HL-60 (cell line): ENCODE results near the gene DIP2C.

ENCODE experiments used
- DNase-seq, 2 experiments: peaks; one replicate each; pipeline ENCODE4 v3.0.0-alpha.2; 2010 to 2020; ENCODE audit warnings: low read depth in 1 of 2, low spot score in 1 of 2
- H3K27ac ChIP-seq: fragments of 250-450 bp; sonication (Bioruptor Pico); replicated peaks from 2 replicates; pipeline ENCODE4 v1.5.1; 2020; ENCODE audit warnings: mild to moderate bottlenecking, moderate library complexity
- H3K27me3 ChIP-seq: fragments of 250-450 bp; sonication (Bioruptor Pico); 2 replicates; pipeline ENCODE4 v1.5.1; 2021; ENCODE audit warnings: mild to moderate bottlenecking, moderate library complexity; ENCODE audit not compliant: insufficient read depth, poor library complexity, severe bottlenecking
- H3K4me3 ChIP-seq: replicated peaks from 2 replicates; pipeline ENCODE4 v1.5.1; 2011; ENCODE audit warnings: mild to moderate bottlenecking, control low read depth, low read length; ENCODE audit not compliant: insufficient read depth
- CTCF ChIP-seq: IDR thresholded peaks from one replicate; pipeline ENCODE4 v1.5.1; 2011; ENCODE audit warnings: low read length, control low read depth, inconsistent platforms; ENCODE audit not compliant: insufficient read depth
- GABPA ChIP-seq: IDR thresholded peaks from 2 replicates; pipeline ENCODE4 v1.6.1; 2012; ENCODE audit warnings: low read depth
- POLR2AphosphoS5 ChIP-seq: IDR thresholded peaks from 2 replicates; pipeline ENCODE4 v1.6.1; 2012; ENCODE audit warnings: low read depth
- SPI1 ChIP-seq: IDR thresholded peaks from 2 replicates; pipeline ENCODE4 v1.6.1; 2012; ENCODE audit warnings: low read depth, mild to moderate bottlenecking, borderline replicate concordance
- TF ChIP-seq, protein P1 (sequence below): IDR thresholded peaks from 2 replicates; pipeline ENCODE4 v1.6.1; 2012; ENCODE audit warnings: low read depth; ENCODE audit not compliant: insufficient replicate concordance

The DIP2C gene

GRCh38 chr10:690372-691161 is 1.1 kb upstream of the DIP2C start:
- no peak overlapping the region for H3K4me3 ChIP-seq
- no peaks in the 10 kb centered on the region for H3K27me3 ChIP-seq
- TF ChIP-seq CTCF, result no peak
- TF ChIP-seq, protein P1, sequence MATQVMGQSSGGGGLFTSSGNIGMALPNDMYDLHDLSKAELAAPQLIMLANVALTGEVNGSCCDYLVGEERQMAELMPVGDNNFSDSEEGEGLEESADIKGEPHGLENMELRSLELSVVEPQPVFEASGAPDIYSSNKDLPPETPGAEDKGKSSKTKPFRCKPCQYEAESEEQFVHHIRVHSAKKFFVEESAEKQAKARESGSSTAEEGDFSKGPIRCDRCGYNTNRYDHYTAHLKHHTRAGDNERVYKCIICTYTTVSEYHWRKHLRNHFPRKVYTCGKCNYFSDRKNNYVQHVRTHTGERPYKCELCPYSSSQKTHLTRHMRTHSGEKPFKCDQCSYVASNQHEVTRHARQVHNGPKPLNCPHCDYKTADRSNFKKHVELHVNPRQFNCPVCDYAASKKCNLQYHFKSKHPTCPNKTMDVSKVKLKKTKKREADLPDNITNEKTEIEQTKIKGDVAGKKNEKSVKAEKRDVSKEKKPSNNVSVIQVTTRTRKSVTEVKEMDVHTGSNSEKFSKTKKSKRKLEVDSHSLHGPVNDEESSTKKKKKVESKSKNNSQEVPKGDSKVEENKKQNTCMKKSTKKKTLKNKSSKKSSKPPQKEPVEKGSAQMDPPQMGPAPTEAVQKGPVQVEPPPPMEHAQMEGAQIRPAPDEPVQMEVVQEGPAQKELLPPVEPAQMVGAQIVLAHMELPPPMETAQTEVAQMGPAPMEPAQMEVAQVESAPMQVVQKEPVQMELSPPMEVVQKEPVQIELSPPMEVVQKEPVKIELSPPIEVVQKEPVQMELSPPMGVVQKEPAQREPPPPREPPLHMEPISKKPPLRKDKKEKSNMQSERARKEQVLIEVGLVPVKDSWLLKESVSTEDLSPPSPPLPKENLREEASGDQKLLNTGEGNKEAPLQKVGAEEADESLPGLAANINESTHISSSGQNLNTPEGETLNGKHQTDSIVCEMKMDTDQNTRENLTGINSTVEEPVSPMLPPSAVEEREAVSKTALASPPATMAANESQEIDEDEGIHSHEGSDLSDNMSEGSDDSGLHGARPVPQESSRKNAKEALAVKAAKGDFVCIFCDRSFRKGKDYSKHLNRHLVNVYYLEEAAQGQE, result no peak
- no peak for TF ChIP-seq POLR2AphosphoS5
- no peak for TF ChIP-seq SPI1
- no peak for TF ChIP-seq GABPA
- no peak overlapping the region for H3K27ac ChIP-seq
- DNase-seq, result no peak

- H3K27me3 ChIP-seq, result no peaks in the 10 kb centered on the region
- H3K27ac ChIP-seq, result no peak overlapping the region
- no peak for TF ChIP-seq CTCF
- TF ChIP-seq GABPA, result no peak
- TF ChIP-seq, protein P1, result no peak
- no peak for TF ChIP-seq SPI1
- TF ChIP-seq POLR2AphosphoS5, result no peak
- no peak for DNase-seq
- no peak overlapping the region for H3K4me3 ChIP-seq
Observed at GRCh38 chr10:689121-689451, 382 bp downstream of the DIP2C start.

DNA sequence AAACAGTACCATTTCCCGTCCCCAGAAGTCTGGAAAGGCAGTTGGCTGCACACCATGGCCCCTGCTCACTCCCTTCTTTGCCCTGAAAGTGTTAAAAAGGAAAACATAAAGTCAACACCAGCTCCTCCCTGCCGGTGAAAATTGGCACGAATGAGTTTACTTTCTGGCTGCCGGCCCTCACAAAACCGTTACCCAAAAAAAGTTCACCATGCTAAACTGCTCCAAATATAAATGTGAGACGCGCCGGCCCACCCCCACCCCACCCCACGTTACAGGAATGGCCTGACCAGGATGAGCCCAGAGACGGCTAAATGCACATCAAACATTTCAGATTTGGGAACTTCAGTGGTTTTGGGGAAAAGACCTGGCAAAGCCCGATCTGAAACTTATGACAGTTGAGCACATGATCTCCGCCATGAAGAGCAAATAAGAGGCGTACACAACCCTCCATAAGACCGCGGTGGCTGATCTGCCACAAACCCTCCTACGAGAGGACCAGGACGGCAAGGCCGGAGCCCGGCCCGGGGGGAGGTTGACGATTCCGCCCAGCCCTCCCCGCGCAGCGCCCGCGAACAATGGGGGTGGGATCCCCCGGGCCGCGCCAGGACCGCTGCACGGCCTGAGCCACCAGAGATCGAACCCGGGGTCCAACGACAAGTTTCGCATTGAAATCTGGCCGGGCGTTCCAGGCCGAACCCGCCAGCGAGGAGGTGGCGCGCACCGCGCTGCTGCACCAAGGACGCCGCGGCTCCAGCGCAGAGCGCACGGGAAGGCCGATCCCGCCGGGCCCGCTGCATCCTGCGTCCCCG is 952 bp downstream of the DIP2C start:
- no peak for DNase-seq
- Histone ChIP-seq H3K27me3 (no peaks in the 10 kb centered on the region), H3K4me3 (no peak overlapping the region), H3K27ac (no peak overlapping the region)
- TF ChIP-seq SPI1 (no peak), CTCF (no peak), POLR2AphosphoS5 (no peak), GABPA (no peak)
- TF ChIP-seq, protein P1, result no peak
